Occipital lobe (tissue), 2 donors: ENCODE measurements around the gene ADCY4. TPM values are rescaled to one million over a fixed set of nuclear protein-coding genes. Genes with fewer than 3 reads are reported as not detected.
"Not testable (repeated sequence)": the region's sequence is repeated elsewhere in the genome, so short reads cannot be mapped to it uniquely, and the experiment has no call there.

ENCODE experiments used
- DNase-seq: peaks from one replicate; lab custom pipeline; 2025; lab: John Stamatoyannopoulos, UW
- total RNA-seq: library from RNA; depleted of rRNA; stranded (reverse); fragments of >200 nt; gene quantifications from one replicate; pipeline ENCODE4 v1.2.3, GENCODE V29; 2014

The ADCY4 gene
- total RNA-seq, 1 donor from 2014 or later: 1.4 TPM

- no peak for DNase-seq
Measured at GRCh38 chr14:24339284-24340151, 4.6 kb upstream of the ADCY4 start, which contains the start of gene RIPK3. TSS of gene RIPK3 (minus strand) at chr14:24339991. CDS start at chr14:24339826, 165 bp downstream.

- no peak for DNase-seq
Measured at GRCh38 chr14:24338843-24339242, 4.0 kb upstream of the ADCY4 start.

GRCh38 chr14:24337824-24338175 lies 2.9 kb upstream of the ADCY4 start:
- no peak for DNase-seq

- DNase-seq: no peak
Measured at GRCh38 chr14:24337144-24337823, 2.4 kb upstream of the ADCY4 start.

- no peak for DNase-seq
Measured at GRCh38 chr14:24335461-24336171, 745 bp upstream of the ADCY4 start.

- no peak for DNase-seq
Measured at GRCh38 chr14:24332268-24332993, 2.4 kb downstream of the ADCY4 start.

GRCh38 chr14:24331731-24332267 lies 3.1 kb downstream of the ADCY4 start:
- no peak for DNase-seq

GRCh38 chr14:24330973-24331674 lies 3.7 kb downstream of the ADCY4 start:
- DNase-seq: no peak

GRCh38 chr14:24329736-24330135 lies 5.1 kb downstream of the ADCY4 start:
- no peak for DNase-seq

GRCh38 chr14:24329073-24329663 lies 5.7 kb downstream of the ADCY4 start:
- no peak for DNase-seq

- DNase-seq: not testable (repeated sequence)
Measured at GRCh38 chr14:24327914-24328313, 7.0 kb downstream of the ADCY4 start.

- no peak for DNase-seq
Measured at GRCh38 chr14:24327303-24327702, 7.6 kb downstream of the ADCY4 start.

GRCh38 chr14:24325963-24326362 lies 8.9 kb downstream of the ADCY4 start:
- DNase-seq: no peak

GRCh38 chr14:24325041-24325530 lies 9.8 kb downstream of the ADCY4 start:
- no peak for DNase-seq

- DNase-seq: no peak
Measured at GRCh38 chr14:24324024-24324423, 10.8 kb downstream of the ADCY4 start.

GRCh38 chr14:24323341-24323740 lies 11.5 kb downstream of the ADCY4 start:
- no peak for DNase-seq

- DNase-seq: no peak
Measured at GRCh38 chr14:24322672-24323071, 12.2 kb downstream of the ADCY4 start.

- no peak for DNase-seq
Measured at GRCh38 chr14:24321212-24321975, 13.5 kb downstream of the ADCY4 start.
